Activated T-helper 1 cell treated with anti-CD3 and anti-CD28 coated beads, Interleukin-12 subunit alpha, Interleukin-12 subunit beta, Interleukin-2, Interleukin-4 antibody, amounts not matched to agents 30 ng/mL and 10 ng/mL and 1 ng/mL, durations not matched to agents 14 hours and 24 hours and 36 hours (primary cell): ENCODE data around the gene CMSS1. TPM values are rescaled to one million over a fixed set of nuclear protein-coding genes. Genes with fewer than 3 reads are reported as not detected.

Source experiments
- DNase-seq: peaks from one replicate; pipeline ENCODE4 v3.0.0; 2021; ENCODE audit warnings: low spot score
- H3K27ac Mint-ChIP-seq: one replicate; pipeline ENCODE4 v1.8.0; 2021; ENCODE audit warnings: mild to moderate bottlenecking, mixed read lengths
- H3K27me3 Mint-ChIP-seq: one replicate; pipeline ENCODE4 v1.8.0; 2022; ENCODE audit warnings: mild to moderate bottlenecking, moderate library complexity, mixed read lengths; ENCODE audit not compliant: insufficient read depth
- H3K36me3 Mint-ChIP-seq: one replicate; pipeline ENCODE4 v1.8.0; 2021; ENCODE audit warnings: low read depth, mixed read lengths
- H3K4me1 Mint-ChIP-seq: one replicate; pipeline ENCODE4 v1.8.0; 2021; ENCODE audit warnings: low read depth, mixed read lengths
- H3K4me3 Mint-ChIP-seq: one replicate; pipeline ENCODE4 v1.8.0; 2021; ENCODE audit warnings: mild to moderate bottlenecking, moderate library complexity, mixed read lengths
- H3K9me3 Mint-ChIP-seq: one replicate; pipeline ENCODE4 v1.8.0; 2021; ENCODE audit warnings: mixed read lengths
- intact Hi-C: fragments of 100-400 bp; cut with micrococcal nuclease; formaldehyde crosslinking; loops from one replicate; pipeline ENCODE4 v1.15.1; 2024
- total RNA-seq: library from RNA; stranded (reverse); gene quantifications from 2 replicates; pipeline ENCODE4 v1.2.3, GENCODE V29; 2022

CMSS1 gene
- total RNA-seq, 1 donor from 2014 or later, result 108 TPM

DNA sequence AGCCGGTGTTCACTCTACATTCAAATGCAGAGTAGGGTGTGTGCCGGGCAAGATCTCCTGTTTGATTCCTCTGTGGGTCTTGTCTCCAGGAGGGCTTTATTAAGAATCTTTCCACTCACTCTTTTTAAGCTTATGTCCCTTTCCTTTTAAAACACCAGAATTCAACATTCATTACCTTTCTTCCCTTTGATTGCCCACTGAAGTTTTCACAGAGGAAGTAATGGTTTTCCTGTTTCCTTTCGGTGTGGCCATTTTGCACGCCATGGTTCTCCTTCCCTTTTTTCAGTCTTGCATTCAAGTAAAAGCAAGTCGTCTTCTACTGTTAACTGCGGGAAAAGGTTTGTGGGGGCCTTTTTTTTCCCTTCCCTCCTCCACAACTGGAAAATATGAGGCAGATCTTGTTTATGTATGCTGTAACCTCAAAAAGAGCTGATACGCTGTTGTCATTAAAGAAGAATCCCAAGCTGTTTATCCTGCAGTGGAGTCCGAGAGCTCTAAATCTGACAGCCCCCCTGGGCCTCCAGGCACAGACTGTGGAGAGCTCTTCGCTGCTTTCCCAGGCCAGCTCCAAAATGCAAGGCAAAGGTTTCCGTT lies 256.1 kb downstream of the CMSS1 start:
- intact Hi-C loops, result loop anchor here (1.0 to 5.0 kb wide), 3 partner anchors 13 to 328 kb away; partner anchors contain the start of genes LNP1 and TOMM70

DNA sequence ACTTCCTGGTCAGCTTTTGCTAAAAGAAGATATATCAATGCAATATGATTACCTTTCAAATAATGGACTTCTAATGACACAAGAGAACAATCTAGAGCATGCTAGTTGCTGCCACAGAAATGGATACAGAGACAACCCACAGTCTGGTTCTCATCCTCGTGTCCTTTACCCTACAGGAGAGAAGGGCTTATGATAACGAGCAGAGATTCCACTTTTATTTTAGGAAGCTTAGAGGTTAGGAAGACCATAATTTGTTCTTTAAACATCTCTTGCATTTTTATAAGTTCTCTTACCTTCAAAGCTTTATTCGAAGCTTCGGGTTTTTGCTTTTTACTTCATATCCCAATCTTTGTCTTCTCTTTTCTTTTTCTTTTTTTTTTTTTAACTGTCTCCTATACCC lies 257.5 kb downstream of the CMSS1 start:
- peaks cover 58% of the 10 kb centered on the region for H3K4me1 Mint-ChIP-seq
- H3K4me3 Mint-ChIP-seq, result peak overlapping the region; percentile 20
- peaks cover 8% of the 10 kb centered on the region for H3K9me3 Mint-ChIP-seq
- peaks cover 15% of the 10 kb centered on the region for H3K36me3 Mint-ChIP-seq
- DNase-seq, result no peak
- no peaks in the 10 kb centered on the region for H3K27me3 Mint-ChIP-seq
- peak overlapping the region; percentile 35 for H3K27ac Mint-ChIP-seq
- intact Hi-C loops, result no loop called here

More for the DNA sequence above, 256.1 kb downstream of the CMSS1 start:
- Mint-ChIP-seq H3K27ac (peak overlapping the region; percentile 95), H3K27me3 (no peaks in the 10 kb centered on the region), H3K36me3 (peaks cover 15% of the 10 kb centered on the region), H3K4me1 (peaks cover 69% of the 10 kb centered on the region), H3K9me3 (peaks cover 8% of the 10 kb centered on the region), H3K4me3 (peak overlapping the region; percentile 70)
- DNase-seq, result peak; percentile 8

DNA sequence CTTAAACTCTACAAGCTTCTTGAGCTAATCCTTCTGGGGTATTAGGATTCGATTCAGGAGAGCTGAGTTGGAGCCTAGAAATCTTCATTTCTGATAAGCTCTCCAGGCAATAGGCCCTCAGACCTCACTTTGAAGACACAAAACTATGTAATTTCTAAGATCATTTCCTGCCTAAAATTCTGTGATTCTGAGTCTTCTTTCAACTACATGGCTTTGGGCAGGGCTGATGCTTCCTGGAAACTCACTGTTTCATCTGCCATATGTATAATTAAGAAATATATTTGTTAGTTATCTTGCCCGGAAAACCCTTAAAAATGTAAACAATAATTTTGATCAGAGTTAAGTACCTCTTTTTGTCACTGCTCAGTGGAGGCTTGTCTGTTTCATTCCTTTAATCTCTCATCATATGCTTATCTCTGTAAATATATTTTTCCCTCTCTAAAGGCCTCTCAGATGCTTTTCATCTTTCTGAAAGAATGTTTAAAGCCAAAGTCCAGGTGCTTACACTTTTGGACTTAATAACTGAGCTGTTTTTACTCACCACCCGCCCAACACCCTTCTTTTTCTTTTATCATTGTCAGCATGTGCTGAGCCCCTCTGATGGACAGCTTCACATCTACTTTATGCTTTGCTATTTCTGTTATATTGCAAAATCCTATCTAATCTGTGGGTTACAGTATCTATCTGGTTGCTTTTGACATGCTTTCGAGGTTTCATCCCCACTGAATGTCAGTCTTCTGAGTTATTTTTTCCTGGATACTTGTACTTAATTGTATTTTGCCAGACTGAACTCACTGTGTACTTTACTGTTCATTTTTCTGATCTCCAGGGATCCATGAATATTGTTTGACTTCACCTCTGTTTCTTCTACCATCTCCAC lies 258.4 kb downstream of the CMSS1 start:
- Mint-ChIP-seq H3K4me3 (peak overlapping the region; percentile 21), H3K36me3 (peaks cover 15% of the 10 kb centered on the region), H3K27ac (peak overlapping the region; percentile 46), H3K27me3 (no peaks in the 10 kb centered on the region), H3K4me1 (peaks cover 57% of the 10 kb centered on the region), H3K9me3 (peaks cover 8% of the 10 kb centered on the region)
- intact Hi-C loops, result loop anchor here (1.0 kb wide), 1 partner anchor 8 kb away; no protein-coding TSS in a partner anchor
- no peak for DNase-seq

DNA sequence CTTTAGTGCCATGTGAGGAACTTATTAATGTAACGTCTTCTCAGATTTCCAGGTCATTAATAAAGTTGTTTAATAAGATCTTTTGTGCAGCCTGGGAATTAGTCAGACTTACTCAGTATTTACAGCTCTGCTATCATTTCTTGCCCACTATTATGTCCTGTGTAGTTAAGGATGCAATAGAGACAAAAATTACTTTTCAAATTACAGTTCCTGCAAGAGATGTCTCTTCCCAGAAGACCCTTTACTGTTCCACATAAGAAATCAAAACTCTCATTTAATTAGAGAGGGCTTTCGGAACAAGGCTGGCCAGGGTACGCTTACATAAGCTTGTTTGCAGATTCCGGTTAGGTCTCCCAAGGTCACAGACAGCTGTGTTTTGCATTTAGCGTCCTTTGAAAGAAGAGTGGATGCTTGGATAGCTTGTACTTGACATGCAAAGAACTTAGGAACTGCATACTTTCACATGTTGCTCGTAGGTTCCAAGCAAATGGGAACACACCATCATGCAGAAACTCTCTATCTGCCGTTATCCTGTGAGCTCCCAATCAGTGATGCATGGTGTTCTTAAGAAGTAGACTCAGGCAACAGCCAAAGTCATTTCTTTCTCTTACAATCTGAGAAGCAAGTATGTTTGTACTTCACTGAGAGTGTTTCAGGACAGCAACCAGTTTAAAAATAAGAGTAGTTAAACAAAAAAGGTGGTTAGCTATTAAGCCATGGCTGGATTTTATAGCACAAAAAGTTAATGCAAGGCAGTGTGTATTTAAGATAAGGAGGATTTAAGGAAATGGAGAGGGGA lies 259.3 kb downstream of the CMSS1 start:
- Mint-ChIP-seq H3K27ac (peak overlapping the region; percentile 46), H3K27me3 (no peaks in the 10 kb centered on the region), H3K4me1 (peaks cover 48% of the 10 kb centered on the region), H3K36me3 (peaks cover 12% of the 10 kb centered on the region), H3K4me3 (no peak overlapping the region), H3K9me3 (peaks cover 8% of the 10 kb centered on the region)
- DNase-seq, result no peak
- intact Hi-C loops, result loop anchor here (1.0 kb wide), 1 partner anchor 9 kb away; no protein-coding TSS in a partner anchor

DNA sequence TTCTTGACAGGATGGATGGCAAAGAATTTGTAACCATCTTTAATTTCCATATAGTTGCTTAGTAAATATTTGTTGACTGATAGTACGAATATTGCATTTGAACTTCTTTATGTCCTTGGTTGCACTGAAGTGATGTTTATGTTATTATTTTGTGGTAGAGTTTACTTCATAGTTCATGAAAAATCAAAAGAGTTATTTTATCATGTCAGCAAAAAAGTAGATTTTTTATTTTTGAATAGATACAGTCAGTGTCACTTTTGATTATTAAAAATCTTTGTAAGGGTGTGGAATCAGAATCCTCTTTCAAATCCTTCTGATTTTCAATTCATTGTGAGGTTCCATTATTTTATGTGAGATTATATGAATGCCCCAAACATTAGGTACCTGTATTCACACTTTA lies 261.7 kb downstream of the CMSS1 start:
- intact Hi-C loops, result no loop called here
- no peak overlapping the region for H3K27ac Mint-ChIP-seq
- H3K4me3 Mint-ChIP-seq, result no peak overlapping the region
- H3K27me3 Mint-ChIP-seq, result no peaks in the 10 kb centered on the region
- H3K9me3 Mint-ChIP-seq, result peaks cover 3% of the 10 kb centered on the region
- peaks cover 7% of the 10 kb centered on the region for H3K36me3 Mint-ChIP-seq
- no peak for DNase-seq
- peaks cover 35% of the 10 kb centered on the region for H3K4me1 Mint-ChIP-seq

DNA sequence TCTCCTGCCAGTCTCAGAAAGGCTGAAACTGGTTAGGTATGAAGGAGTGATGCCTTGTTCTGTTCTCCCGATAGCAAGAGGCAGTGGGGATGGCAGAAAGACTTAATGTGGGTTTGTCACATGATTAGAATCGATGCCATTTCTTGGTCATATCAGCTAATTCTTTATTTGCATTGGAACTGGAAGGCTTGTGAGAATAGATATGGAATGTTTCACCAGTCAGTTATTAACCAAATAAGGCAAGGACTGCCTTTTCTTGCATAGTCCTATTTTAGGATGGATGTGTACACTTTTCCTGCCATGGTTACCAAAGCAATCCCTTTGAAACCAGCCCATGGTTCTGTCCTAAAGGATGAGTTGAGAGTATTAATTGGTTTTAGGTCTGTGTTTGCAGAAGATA lies 262.9 kb downstream of the CMSS1 start:
- peaks cover 7% of the 10 kb centered on the region for H3K36me3 Mint-ChIP-seq
- no peak overlapping the region for H3K27ac Mint-ChIP-seq
- peaks cover 3% of the 10 kb centered on the region for H3K9me3 Mint-ChIP-seq
- no peak for DNase-seq
- intact Hi-C loops, result no loop called here
- no peak overlapping the region for H3K4me3 Mint-ChIP-seq
- peaks cover 34% of the 10 kb centered on the region for H3K4me1 Mint-ChIP-seq
- H3K27me3 Mint-ChIP-seq, result peaks cover 3% of the 10 kb centered on the region

DNA sequence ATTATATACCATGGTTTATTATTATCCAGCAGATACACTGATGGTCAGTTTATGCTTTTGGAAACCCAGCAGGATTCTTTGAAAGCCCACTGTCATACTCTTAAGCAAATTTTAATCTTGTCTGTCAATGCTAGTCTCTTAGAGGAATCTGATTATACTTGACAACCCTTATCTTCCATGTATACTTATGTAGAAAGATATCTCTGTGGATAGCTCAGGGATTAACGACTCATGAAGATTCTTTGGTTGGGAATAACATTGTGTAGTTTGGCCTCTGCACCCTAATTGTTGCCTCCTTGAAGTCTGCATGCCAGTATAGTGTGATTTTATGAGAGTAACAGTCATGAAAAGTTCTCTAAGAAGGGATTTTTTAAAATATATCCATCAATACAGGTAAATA lies 263.6 kb downstream of the CMSS1 start:
- peaks cover 3% of the 10 kb centered on the region for H3K9me3 Mint-ChIP-seq
- H3K36me3 Mint-ChIP-seq, result peaks cover 7% of the 10 kb centered on the region
- H3K27me3 Mint-ChIP-seq, result peaks cover 3% of the 10 kb centered on the region
- H3K4me3 Mint-ChIP-seq, result no peak overlapping the region
- DNase-seq, result no peak
- intact Hi-C loops, result no loop called here
- H3K4me1 Mint-ChIP-seq, result peaks cover 29% of the 10 kb centered on the region
- no peak overlapping the region for H3K27ac Mint-ChIP-seq

DNA sequence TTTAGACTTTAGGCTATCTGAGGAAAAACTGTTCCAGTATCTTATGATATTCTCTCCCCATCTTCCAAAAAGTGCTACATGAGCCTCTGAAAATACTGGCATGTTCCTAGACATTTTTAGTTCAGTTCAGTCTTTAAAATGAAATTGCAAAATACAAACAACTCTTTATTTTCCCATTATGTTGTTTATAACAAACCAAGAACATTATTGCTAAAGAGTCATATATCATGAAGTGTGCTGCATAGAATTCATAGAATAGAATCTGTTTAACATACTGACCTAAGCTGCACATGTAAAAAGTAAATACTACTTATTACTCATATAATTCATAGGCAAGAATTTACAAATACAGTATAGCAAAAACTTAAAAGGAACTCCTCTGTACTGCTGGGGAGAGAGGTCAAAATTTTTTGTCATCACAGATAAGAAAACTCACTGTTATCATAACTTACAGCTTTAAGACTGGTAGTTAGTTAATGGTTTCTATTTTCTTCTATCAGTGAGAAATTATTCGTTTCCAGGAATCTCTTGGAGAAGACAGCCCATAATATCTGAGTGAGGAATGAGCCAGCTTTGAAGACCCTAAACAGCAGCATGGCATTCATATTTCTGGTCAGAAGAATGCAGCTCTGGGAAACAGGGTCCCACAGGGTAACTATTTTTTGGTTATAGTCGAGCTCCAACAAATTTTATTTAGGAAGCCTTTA lies 264.5 kb downstream of the CMSS1 start:
- DNase-seq, result no peak
- peaks cover 3% of the 10 kb centered on the region for H3K9me3 Mint-ChIP-seq
- H3K27ac Mint-ChIP-seq, result no peak overlapping the region
- intact Hi-C loops, result no loop called here
- peaks cover 28% of the 10 kb centered on the region for H3K4me1 Mint-ChIP-seq
- H3K27me3 Mint-ChIP-seq, result peaks cover 3% of the 10 kb centered on the region
- peaks cover 9% of the 10 kb centered on the region for H3K36me3 Mint-ChIP-seq
- no peak overlapping the region for H3K4me3 Mint-ChIP-seq

DNA sequence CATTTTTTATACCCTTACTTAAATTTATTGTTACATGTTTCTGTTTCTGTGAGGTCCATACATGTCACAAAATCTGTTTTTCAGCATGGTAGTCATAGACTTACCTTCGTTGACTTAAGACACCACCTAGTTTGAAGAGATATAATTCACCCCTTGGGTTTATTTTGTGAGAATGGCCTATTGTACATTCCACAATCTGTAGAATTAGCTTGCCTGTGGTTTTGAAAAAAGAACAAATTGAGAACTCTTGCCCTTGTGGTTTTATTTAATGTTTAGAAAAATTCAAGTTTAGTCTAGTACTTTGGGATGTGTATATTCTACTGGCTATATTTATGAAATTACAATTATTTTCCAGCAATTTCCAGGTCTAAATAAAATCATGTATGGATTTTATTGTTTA lies 265.1 kb downstream of the CMSS1 start:
- H3K27me3 Mint-ChIP-seq, result peaks cover 3% of the 10 kb centered on the region
- H3K4me3 Mint-ChIP-seq, result no peak overlapping the region
- no peak overlapping the region for H3K27ac Mint-ChIP-seq
- intact Hi-C loops, result no loop called here
- H3K36me3 Mint-ChIP-seq, result peaks cover 7% of the 10 kb centered on the region
- DNase-seq, result no peak
- peaks cover 29% of the 10 kb centered on the region for H3K4me1 Mint-ChIP-seq
- H3K9me3 Mint-ChIP-seq, result no peaks in the 10 kb centered on the region

DNA sequence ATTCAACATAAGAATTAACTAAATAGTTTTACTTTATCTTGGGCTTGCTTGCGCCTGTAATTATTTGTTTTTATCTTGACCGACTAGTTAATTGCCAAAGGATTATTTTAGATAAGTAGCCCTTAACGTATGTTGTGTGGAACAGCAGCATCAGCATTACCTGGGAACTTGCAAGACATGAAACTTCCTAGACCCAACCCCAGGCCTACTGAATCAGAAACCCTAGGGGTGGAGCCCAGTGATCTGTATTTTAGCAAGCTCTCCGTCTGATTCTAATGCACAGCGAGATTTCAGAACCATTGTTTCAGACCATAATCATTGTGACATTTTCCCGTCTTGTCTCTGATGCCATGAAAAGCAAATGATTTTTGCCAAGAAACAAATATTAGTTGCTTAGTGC lies 265.5 kb downstream of the CMSS1 start:
- H3K27me3 Mint-ChIP-seq, result peaks cover 3% of the 10 kb centered on the region
- peaks cover 29% of the 10 kb centered on the region for H3K4me1 Mint-ChIP-seq
- H3K27ac Mint-ChIP-seq, result no peak overlapping the region
- intact Hi-C loops, result no loop called here
- H3K4me3 Mint-ChIP-seq, result no peak overlapping the region
- H3K36me3 Mint-ChIP-seq, result peaks cover 7% of the 10 kb centered on the region
- DNase-seq, result no peak
- H3K9me3 Mint-ChIP-seq, result no peaks in the 10 kb centered on the region

DNA sequence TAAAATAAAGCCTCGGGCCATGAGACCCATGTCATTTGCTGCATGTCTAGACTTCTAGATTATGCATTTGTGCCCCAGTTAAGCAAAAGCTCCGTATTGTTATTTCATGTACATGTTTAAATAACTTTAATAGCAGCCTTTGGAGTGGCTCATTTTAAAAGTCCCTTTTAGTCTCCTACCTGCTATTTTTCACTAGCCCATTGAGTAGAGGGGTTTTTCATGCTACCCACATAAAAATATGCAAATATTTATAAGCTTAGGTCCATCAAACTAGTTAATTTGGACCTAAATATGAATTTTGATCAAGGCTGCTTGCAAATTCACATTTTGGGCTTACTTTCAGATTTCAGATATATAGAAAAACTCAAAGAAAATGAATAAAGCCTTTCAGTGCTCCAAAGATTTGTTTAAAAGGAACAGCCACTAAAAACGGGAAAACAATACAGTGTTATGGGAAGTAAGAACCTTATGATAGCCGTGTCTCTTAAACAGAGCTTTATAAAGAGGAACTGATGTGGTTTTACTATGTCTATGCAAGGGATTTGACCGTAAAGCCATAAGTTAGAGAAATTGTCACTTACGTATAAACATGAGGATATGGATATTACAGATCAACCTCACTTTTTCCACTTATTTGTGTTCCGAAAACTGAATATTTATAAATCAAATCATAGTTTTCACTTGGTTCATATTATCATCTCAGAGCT lies 266.6 kb downstream of the CMSS1 start:
- DNase-seq, result no peak
- Mint-ChIP-seq H3K4me1 (peaks cover 39% of the 10 kb centered on the region), H3K27ac (no peak overlapping the region), H3K4me3 (no peak overlapping the region), H3K27me3 (peaks cover 3% of the 10 kb centered on the region), H3K9me3 (no peaks in the 10 kb centered on the region), H3K36me3 (peaks cover 11% of the 10 kb centered on the region)
- intact Hi-C loops, result no loop called here

DNA sequence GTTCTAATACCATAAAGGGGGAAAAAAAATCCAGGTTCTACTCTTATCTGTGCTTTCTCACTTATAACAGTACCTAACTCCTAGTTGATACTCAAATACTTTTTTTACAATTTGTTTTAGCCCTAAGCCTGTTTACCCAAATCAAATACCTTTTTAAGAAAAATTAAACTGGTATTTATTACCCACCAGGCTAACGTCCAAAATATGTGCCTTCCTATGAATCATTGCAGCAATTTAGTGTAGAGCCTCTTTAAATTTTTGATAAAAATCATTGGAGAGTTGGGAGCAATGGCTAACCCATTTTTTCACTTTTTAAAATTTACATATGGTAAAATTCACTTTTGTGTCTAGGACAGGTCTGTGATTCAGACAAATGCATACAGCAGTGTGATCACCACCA lies 268.7 kb downstream of the CMSS1 start:
- H3K27ac Mint-ChIP-seq, result no peak overlapping the region
- intact Hi-C loops, result loop anchor here (5.0 kb wide), 3 partner anchors 626 to 1481 kb away; no protein-coding TSS in a partner anchor
- H3K4me1 Mint-ChIP-seq, result peaks cover 55% of the 10 kb centered on the region

More for the DNA sequence above, 268.7 kb downstream of the CMSS1 start:
- no peak overlapping the region for H3K4me3 Mint-ChIP-seq
- peaks cover 3% of the 10 kb centered on the region for H3K27me3 Mint-ChIP-seq
- no peaks in the 10 kb centered on the region for H3K9me3 Mint-ChIP-seq
- H3K36me3 Mint-ChIP-seq, result peaks cover 13% of the 10 kb centered on the region
- DNase-seq, result no peak
